ENCODE results near the gene EMP3.

GRCh38 chr19:48348045-48348444, 22.7 kb downstream of the EMP3 start:
- TF ChIP-seq TEAD4 (IDR thresholded peaks at IDR 0.05) (no peak), YY1 (IDR thresholded peaks at IDR 0.05; ENCODE audit: low read depth) (no peak), EP300 (IDR thresholded peaks at IDR 0.05; ENCODE audit: borderline replicate concordance) (no peak), NFIC (IDR thresholded peaks at IDR 0.05) (no peak), ZBTB7A (IDR thresholded peaks at IDR 0.05; ENCODE audit: low read depth) (no peak), TAF1 (IDR thresholded peaks at IDR 0.05; ENCODE audit: low read depth) (no peak), MAX (IDR thresholded peaks at IDR 0.05) (no peak), FOXM1 (IDR thresholded peaks at IDR 0.05; ENCODE audit: borderline replicate concordance, low read depth) (no peak), CREB1 (IDR thresholded peaks at IDR 0.05; ENCODE audit: low read depth) (no peak), EGR1 (IDR thresholded peaks at IDR 0.05) (no peak), TCF12 (IDR thresholded peaks at IDR 0.05; ENCODE audit: low read depth) (no peak), RAD21 (IDR thresholded peaks at IDR 0.05; ENCODE audit: low read depth) (no peak), CEBPB (IDR thresholded peaks at IDR 0.05) (no peak)
- TF ChIP-seq, protein P1, sequence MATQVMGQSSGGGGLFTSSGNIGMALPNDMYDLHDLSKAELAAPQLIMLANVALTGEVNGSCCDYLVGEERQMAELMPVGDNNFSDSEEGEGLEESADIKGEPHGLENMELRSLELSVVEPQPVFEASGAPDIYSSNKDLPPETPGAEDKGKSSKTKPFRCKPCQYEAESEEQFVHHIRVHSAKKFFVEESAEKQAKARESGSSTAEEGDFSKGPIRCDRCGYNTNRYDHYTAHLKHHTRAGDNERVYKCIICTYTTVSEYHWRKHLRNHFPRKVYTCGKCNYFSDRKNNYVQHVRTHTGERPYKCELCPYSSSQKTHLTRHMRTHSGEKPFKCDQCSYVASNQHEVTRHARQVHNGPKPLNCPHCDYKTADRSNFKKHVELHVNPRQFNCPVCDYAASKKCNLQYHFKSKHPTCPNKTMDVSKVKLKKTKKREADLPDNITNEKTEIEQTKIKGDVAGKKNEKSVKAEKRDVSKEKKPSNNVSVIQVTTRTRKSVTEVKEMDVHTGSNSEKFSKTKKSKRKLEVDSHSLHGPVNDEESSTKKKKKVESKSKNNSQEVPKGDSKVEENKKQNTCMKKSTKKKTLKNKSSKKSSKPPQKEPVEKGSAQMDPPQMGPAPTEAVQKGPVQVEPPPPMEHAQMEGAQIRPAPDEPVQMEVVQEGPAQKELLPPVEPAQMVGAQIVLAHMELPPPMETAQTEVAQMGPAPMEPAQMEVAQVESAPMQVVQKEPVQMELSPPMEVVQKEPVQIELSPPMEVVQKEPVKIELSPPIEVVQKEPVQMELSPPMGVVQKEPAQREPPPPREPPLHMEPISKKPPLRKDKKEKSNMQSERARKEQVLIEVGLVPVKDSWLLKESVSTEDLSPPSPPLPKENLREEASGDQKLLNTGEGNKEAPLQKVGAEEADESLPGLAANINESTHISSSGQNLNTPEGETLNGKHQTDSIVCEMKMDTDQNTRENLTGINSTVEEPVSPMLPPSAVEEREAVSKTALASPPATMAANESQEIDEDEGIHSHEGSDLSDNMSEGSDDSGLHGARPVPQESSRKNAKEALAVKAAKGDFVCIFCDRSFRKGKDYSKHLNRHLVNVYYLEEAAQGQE (IDR thresholded peaks at IDR 0.05; ENCODE audit: low read depth): no peak

All from Ishikawa (cell line).